BLaER1 treated with 17β-estradiol and CSF1 and Interleukin-3, amounts not matched to agents 10 nM and 100 nM (cell line): Measurements from ENCODE around the gene GABRB1.
A peak's percentile ranks its signal among the peaks of the same experiment; 100 is the strongest.

ENCODE experiments used
- H3K27ac ChIP-seq, 11 experiments: shearing (Covaris generic); formaldehyde crosslinking; 2 replicates each; pipeline ENCODE4 v1.8.1; 2022
- H3K27me3 ChIP-seq, 11 experiments: shearing (Covaris generic); formaldehyde crosslinking; 2 replicates each; pipeline ENCODE4 v1.8.1; 2022
- H3K36me3 ChIP-seq, 11 experiments: shearing (Covaris generic); formaldehyde crosslinking; 2 replicates each; pipeline ENCODE4 v1.8.1; 2022
- H3K4me1 ChIP-seq, 10 experiments: shearing (Covaris generic); formaldehyde crosslinking; 2 replicates each; pipeline ENCODE4 v1.8.1; 2022
- H3K4me2 ChIP-seq, 11 experiments: shearing (Covaris generic); formaldehyde crosslinking; 2 replicates each; pipeline ENCODE4 v1.8.1; 2022
- H3K4me3 ChIP-seq, 10 experiments: shearing (Covaris generic); formaldehyde crosslinking; 2 replicates each; pipeline ENCODE4 v1.8.1; 2022
- H3K9ac ChIP-seq, 11 experiments: shearing (Covaris generic); formaldehyde crosslinking; 2 replicates each; pipeline ENCODE4 v1.8.1; 2022
- H3K9me3 ChIP-seq, 11 experiments: shearing (Covaris generic); formaldehyde crosslinking; replicated peaks in 1 of 11; 2 replicates each; pipeline ENCODE4 v1.8.1; 2022
- H4K20me1 ChIP-seq, 11 experiments: shearing (Covaris generic); formaldehyde crosslinking; 2 replicates each; pipeline ENCODE4 v1.8.1; 2022
- Cebpa-rat ChIP-seq, 11 experiments: shearing (Covaris generic); IDR thresholded peaks; 2 replicates each; pipeline ENCODE4 v1.8.1; 2022

GABRB1 gene

GRCh38 chr4:47010347-47010911, 20.9 kb upstream of the GABRB1 start:
- no peak overlapping the region for H3K9ac ChIP-seq
- H3K36me3 ChIP-seq, result no peaks in the 10 kb centered on the region
- no peaks in the 10 kb centered on the region for H4K20me1 ChIP-seq
- peak overlapping the region in 1 of 11 experiments; percentile 23; a peak in 2 of 22 replicates for H3K27ac ChIP-seq
- H3K9me3 ChIP-seq, result peaks cover 0 to 7% (median 0%) of the 10 kb centered on the region in 11 experiments; a peak in 1 of 22 replicates
- H3K27me3 ChIP-seq, result no peaks in the 10 kb centered on the region
- no peak overlapping the region for H3K4me3 ChIP-seq
- H3K4me2 ChIP-seq, result peak overlapping the region in 5 of 11 experiments; percentile 20 to 36 (median 34); a peak in 8 of 22 replicates
- TF ChIP-seq Cebpa-rat (IDR thresholded peaks at IDR 0.05), result no peak
- H3K4me1 ChIP-seq, result peaks cover 0 to 8% (median 0%) of the 10 kb centered on the region in 10 experiments; a peak in 5 of 20 replicates

- Histone ChIP-seq H3K4me1 (peaks cover 0 to 8% (median 0%) of the 10 kb centered on the region in 10 experiments; a peak in 5 of 20 replicates), H3K9ac (no peak overlapping the region), H3K9me3 (peaks cover 0 to 7% (median 0%) of the 10 kb centered on the region in 11 experiments; a peak in 1 of 22 replicates), H3K27ac (peak overlapping the region in 1 of 11 experiments; percentile 23; a peak in 2 of 22 replicates), H3K4me2 (peak overlapping the region in 7 of 11 experiments; percentile 4 to 36 (median 29); a peak in 9 of 22 replicates), H3K36me3 (no peaks in the 10 kb centered on the region), H3K27me3 (no peaks in the 10 kb centered on the region), H4K20me1 (no peaks in the 10 kb centered on the region), H3K4me3 (no peak overlapping the region)
- no peak for TF ChIP-seq Cebpa-rat (IDR thresholded peaks at IDR 0.05)
Observed at GRCh38 chr4:47010912-47011446, 20.4 kb upstream of the GABRB1 start.

DNA sequence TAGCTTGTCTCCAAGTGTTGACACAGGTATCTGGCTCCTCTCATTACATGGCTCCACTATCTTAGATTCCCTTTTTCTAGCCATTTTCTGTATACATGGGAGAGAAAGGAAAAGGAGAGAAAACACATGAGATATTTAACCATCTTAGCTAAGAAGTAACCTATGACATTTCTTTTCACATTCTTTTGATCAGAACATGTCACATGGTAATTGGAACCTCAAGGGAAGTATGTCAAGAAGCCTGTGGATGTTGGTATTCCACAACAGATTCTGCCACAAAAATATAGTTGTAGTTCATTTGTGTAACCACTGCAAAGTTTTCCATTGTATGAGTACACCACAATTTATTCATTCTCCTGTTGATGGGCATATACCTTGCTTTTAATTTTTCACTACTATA, 18.7 kb upstream of the GABRB1 start:
- peaks cover 0 to 8% (median 6%) of the 10 kb centered on the region in 10 experiments; a peak in 10 of 20 replicates for H3K4me1 ChIP-seq
- H3K4me2 ChIP-seq, result no peak overlapping the region

DNA sequence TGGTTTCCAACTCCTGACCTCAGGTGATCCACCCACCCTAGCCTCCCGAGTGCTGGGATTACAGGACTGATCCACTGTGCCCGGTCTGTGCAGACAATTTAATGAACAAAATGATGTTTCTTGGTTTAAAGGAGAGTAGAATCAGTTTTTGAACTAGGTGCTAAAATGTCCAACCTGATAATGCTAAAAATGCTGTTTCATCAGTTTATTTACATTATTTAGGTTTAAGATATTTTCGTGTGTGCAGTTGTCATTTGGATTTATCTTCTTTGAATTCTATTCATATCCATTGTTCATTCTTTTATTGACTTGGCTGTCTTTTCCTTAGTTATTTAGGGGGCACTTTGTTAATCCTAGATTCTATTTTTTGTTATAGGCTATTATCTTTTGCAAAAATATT, 18.0 kb upstream of the GABRB1 start:
- Histone ChIP-seq H3K9me3 (peaks cover 0 to 7% (median 0%) of the 10 kb centered on the region in 11 experiments; a peak in 1 of 22 replicates), H4K20me1 (no peaks in the 10 kb centered on the region), H3K4me1 (peaks cover 0 to 13% (median 7%) of the 10 kb centered on the region in 10 experiments; a peak in 11 of 20 replicates), H3K27ac (no peak overlapping the region), H3K36me3 (no peaks in the 10 kb centered on the region), H3K27me3 (no peaks in the 10 kb centered on the region), H3K4me3 (no peak overlapping the region), H3K4me2 (no peak overlapping the region), H3K9ac (no peak overlapping the region)
- TF ChIP-seq Cebpa-rat (IDR thresholded peaks at IDR 0.05), result no peak

More for the DNA sequence above, 18.7 kb upstream of the GABRB1 start:
- Histone ChIP-seq H3K27me3 (no peaks in the 10 kb centered on the region), H3K9me3 (peaks cover 0 to 7% (median 0%) of the 10 kb centered on the region in 11 experiments; a peak in 1 of 22 replicates), H3K36me3 (no peaks in the 10 kb centered on the region), H3K9ac (no peak overlapping the region), H3K27ac (no peak overlapping the region), H3K4me3 (no peak overlapping the region), H4K20me1 (no peaks in the 10 kb centered on the region)
- no peak for TF ChIP-seq Cebpa-rat (IDR thresholded peaks at IDR 0.05)

GRCh38 chr4:47017081-47017480, 14.3 kb upstream of the GABRB1 start:
- Histone ChIP-seq H3K4me2 (peak overlapping the region in 1 of 11 experiments; percentile 5; a peak in 1 of 22 replicates), H3K27me3 (no peaks in the 10 kb centered on the region), H3K9ac (no peak overlapping the region), H3K9me3 (no peaks in the 10 kb centered on the region), H3K4me1 (peaks cover 0 to 13% (median 0%) of the 10 kb centered on the region in 10 experiments; a peak in 6 of 20 replicates), H3K4me3 (no peak overlapping the region), H4K20me1 (no peaks in the 10 kb centered on the region), H3K36me3 (no peaks in the 10 kb centered on the region), H3K27ac (no peak overlapping the region)
- no peak for TF ChIP-seq Cebpa-rat (IDR thresholded peaks at IDR 0.05)

DNA sequence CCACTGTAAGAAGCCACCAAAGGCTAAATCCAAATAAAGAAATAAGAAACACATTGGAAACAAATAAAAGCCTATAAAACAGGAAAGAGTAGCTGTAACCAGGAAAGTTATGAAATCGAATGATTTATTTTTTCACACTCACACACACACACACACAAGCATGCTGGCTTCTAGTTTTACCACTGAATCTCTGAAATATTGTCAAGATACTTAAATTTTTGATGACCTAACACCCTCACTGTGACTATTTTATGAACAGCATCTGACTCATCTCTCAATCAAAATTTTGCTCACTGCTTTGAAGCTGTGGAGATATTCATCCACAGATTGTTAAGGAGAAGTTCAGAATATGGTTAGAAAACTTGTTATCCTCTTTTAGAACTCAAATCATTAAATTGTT, 13.9 kb upstream of the GABRB1 start:
- Histone ChIP-seq H3K4me2 (peak overlapping the region in 2 of 11 experiments; percentile 5 to 7; a peak in 4 of 22 replicates), H3K27ac (no peak overlapping the region)

GRCh38 chr4:47031751-47032404, 511 bp downstream of the GABRB1 start:
- Histone ChIP-seq H3K9me3 (peaks cover 0 to 10% (median 0%) of the 10 kb centered on the region in 11 experiments; a peak in 5 of 22 replicates), H4K20me1 (no peaks in the 10 kb centered on the region), H3K4me2 (no peak overlapping the region), H3K36me3 (no peaks in the 10 kb centered on the region), H3K27me3 (no peaks in the 10 kb centered on the region), H3K4me1 (no peaks in the 10 kb centered on the region), H3K9ac (no peak overlapping the region), H3K27ac (no peak overlapping the region), H3K4me3 (no peak overlapping the region)
- TF ChIP-seq Cebpa-rat (IDR thresholded peaks at IDR 0.05), result no peak

More for the DNA sequence above, 13.9 kb upstream of the GABRB1 start:
- TF ChIP-seq Cebpa-rat (IDR thresholded peaks at IDR 0.05), result no peak
- Histone ChIP-seq H3K9ac (no peak overlapping the region), H3K27me3 (no peaks in the 10 kb centered on the region), H3K9me3 (no peaks in the 10 kb centered on the region), H3K4me1 (peaks cover 0 to 13% (median 0%) of the 10 kb centered on the region in 10 experiments; a peak in 6 of 20 replicates), H3K4me3 (no peak overlapping the region), H3K36me3 (no peaks in the 10 kb centered on the region), H4K20me1 (no peaks in the 10 kb centered on the region)

- Histone ChIP-seq H3K9me3 (peaks cover 0 to 10% (median 0%) of the 10 kb centered on the region in 11 experiments; a peak in 5 of 22 replicates), H3K27ac (no peak overlapping the region), H3K36me3 (no peaks in the 10 kb centered on the region), H3K4me3 (no peak overlapping the region), H3K4me2 (no peak overlapping the region), H3K4me1 (no peaks in the 10 kb centered on the region), H3K9ac (no peak overlapping the region), H3K27me3 (no peaks in the 10 kb centered on the region), H4K20me1 (no peaks in the 10 kb centered on the region)
- no peak for TF ChIP-seq Cebpa-rat (IDR thresholded peaks at IDR 0.05)
Observed at GRCh38 chr4:47032405-47033106, 1.2 kb downstream of the GABRB1 start.

- no peaks in the 10 kb centered on the region for H3K4me1 ChIP-seq
- no peak overlapping the region for H3K4me3 ChIP-seq
- H4K20me1 ChIP-seq, result no peaks in the 10 kb centered on the region
- TF ChIP-seq Cebpa-rat (IDR thresholded peaks at IDR 0.05), result no peak
- no peak overlapping the region for H3K9ac ChIP-seq
- H3K4me2 ChIP-seq, result no peak overlapping the region
- H3K36me3 ChIP-seq, result no peaks in the 10 kb centered on the region
- H3K27ac ChIP-seq, result no peak overlapping the region
- H3K27me3 ChIP-seq, result no peaks in the 10 kb centered on the region
- H3K9me3 ChIP-seq, result no peaks in the 10 kb centered on the region
Observed at GRCh38 chr4:47038263-47038662, 6.9 kb downstream of the GABRB1 start.
